AG04450 (cell line): ENCODE data around the gene SYT17. TPM values are rescaled to one million over a fixed set of nuclear protein-coding genes. Genes with fewer than 3 reads are reported as not detected.

ENCODE experiments used
- CTCF ChIA-PET: fragments of 300-600, 350-600 bp; formaldehyde crosslinking; extraction: SDS; loops from one replicate; lab custom pipeline; 2022; ENCODE audit warnings: antibody characterized with exemption, inconsistent platforms; lab: Charles Lee
- POLR2A ChIA-PET: fragments of 350-600 bp; formaldehyde crosslinking; extraction: SDS; loops from one replicate; lab custom pipeline; 2021; ENCODE audit warnings: antibody characterized with exemption, inconsistent platforms; lab: Yijun Ruan, JAX
- DNase-seq: peaks from one replicate; pipeline ENCODE4 v3.0.0-alpha.2; 2011; ENCODE audit warnings: low read depth, low spot score
- H3K27ac ChIP-seq: one replicate; pipeline ENCODE4 v1.5.1; 2012; ENCODE audit warnings: low read depth, low read length, control low read depth
- H3K27me3 ChIP-seq: one replicate; pipeline ENCODE4 v1.6.0; 2012; ENCODE audit warnings: low read length; ENCODE audit not compliant: control insufficient read depth, insufficient read depth
- H3K4me3 ChIP-seq: 2 replicates; pipeline ENCODE4 v1.5.1; 2011; ENCODE audit warnings: mild to moderate bottlenecking, low read depth, low read length, control low read depth
- H3K9me3 ChIP-seq: 2 replicates; pipeline ENCODE4 v1.5.1; 2012; ENCODE audit warnings: low read length; ENCODE audit not compliant: control insufficient read depth, insufficient read depth
- polyA minus RNA-seq: library from RNA; depleted of rRNA, polyadenylated mRNA; stranded (reverse); fragments of >200 nt; gene quantifications from 2 replicates; pipeline ENCODE4 v1.2.3, GENCODE V29; 2011; rRNA and poly(A)+ RNA removed
- polyA plus RNA-seq: library from polyadenylated mRNA; depleted of rRNA; stranded (reverse); fragments of >200 nt; gene quantifications from 2 replicates; pipeline ENCODE4 v1.2.3, GENCODE V29; 2011; rRNA removed
- TF ChIP-seq, protein P1 (sequence below): IDR thresholded peaks from 2 replicates; pipeline ENCODE4 v1.5.1; 2011; ENCODE audit warnings: low read depth, low read length, control low read depth, inconsistent platforms

The SYT17 gene, protein sequence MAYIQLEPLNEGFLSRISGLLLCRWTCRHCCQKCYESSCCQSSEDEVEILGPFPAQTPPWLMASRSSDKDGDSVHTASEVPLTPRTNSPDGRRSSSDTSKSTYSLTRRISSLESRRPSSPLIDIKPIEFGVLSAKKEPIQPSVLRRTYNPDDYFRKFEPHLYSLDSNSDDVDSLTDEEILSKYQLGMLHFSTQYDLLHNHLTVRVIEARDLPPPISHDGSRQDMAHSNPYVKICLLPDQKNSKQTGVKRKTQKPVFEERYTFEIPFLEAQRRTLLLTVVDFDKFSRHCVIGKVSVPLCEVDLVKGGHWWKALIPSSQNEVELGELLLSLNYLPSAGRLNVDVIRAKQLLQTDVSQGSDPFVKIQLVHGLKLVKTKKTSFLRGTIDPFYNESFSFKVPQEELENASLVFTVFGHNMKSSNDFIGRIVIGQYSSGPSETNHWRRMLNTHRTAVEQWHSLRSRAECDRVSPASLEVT
- polyA plus RNA-seq (0.21 and 0.27 TPM in 2 replicates), polyA minus RNA-seq (0.87 TPM in 1 of 2 replicates, not detected in the other)

GRCh38 chr16:19167710-19168370 is at the start of gene SYT17:
Gene SYT17, plus strand, starts transcription at chr16:19168240. Its CDS starts 407 bp downstream, at chr16:19168647.
- peak within 1 kb of the TSS; percentile 42 for H3K4me3 ChIP-seq
- POLR2A ChIA-PET: no interaction called here

GRCh38 chr16:19118938-19119431 is 49.1 kb upstream of the SYT17 start:
- H3K9me3 ChIP-seq: peaks cover 14% of the 10 kb centered on the region; the same call in 1 of the 2 replicates
- peak overlapping the region; percentile 65 for H3K4me3 ChIP-seq
- POLR2A ChIA-PET: interaction anchor here (0.6 to 1.5 kb wide), 3 partner anchors 9 to 20 kb away, joined by 4 to 6 read pairs (median 4); no protein-coding TSS in a partner anchor
- DNase-seq: peak; percentile 78
- CTCF ChIA-PET: interaction anchor here (0.6 to 3.6 kb wide), 5 partner anchors 18 to 383 kb away, joined by 3 to 32 read pairs (median 4); no protein-coding TSS in a partner anchor
- peak overlapping the region; percentile 95 for H3K27ac ChIP-seq
- TF ChIP-seq, protein P1, sequence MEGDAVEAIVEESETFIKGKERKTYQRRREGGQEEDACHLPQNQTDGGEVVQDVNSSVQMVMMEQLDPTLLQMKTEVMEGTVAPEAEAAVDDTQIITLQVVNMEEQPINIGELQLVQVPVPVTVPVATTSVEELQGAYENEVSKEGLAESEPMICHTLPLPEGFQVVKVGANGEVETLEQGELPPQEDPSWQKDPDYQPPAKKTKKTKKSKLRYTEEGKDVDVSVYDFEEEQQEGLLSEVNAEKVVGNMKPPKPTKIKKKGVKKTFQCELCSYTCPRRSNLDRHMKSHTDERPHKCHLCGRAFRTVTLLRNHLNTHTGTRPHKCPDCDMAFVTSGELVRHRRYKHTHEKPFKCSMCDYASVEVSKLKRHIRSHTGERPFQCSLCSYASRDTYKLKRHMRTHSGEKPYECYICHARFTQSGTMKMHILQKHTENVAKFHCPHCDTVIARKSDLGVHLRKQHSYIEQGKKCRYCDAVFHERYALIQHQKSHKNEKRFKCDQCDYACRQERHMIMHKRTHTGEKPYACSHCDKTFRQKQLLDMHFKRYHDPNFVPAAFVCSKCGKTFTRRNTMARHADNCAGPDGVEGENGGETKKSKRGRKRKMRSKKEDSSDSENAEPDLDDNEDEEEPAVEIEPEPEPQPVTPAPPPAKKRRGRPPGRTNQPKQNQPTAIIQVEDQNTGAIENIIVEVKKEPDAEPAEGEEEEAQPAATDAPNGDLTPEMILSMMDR: no peak
- no peaks in the 10 kb centered on the region for H3K27me3 ChIP-seq

More at GRCh38 chr16:19167710-19168370, at the start of gene SYT17:
- CTCF ChIA-PET: no interaction called here
- H3K27ac ChIP-seq: no peak within 1 kb of the TSS
- DNase-seq: no peak
- no peaks in the 10 kb centered on the region; the same call in 1 of the 2 replicates for H3K9me3 ChIP-seq
- H3K27me3 ChIP-seq: peaks cover 30% of the 10 kb centered on the region
- TF ChIP-seq, protein P1: peak; percentile 53

GRCh38 chr16:19119564-19119963 is 48.5 kb upstream of the SYT17 start:
- DNase-seq: peak; percentile 38
- CTCF ChIA-PET: interaction anchor here (0.6 to 3.6 kb wide), 5 partner anchors 18 to 383 kb away, joined by 3 to 32 read pairs (median 4); no protein-coding TSS in a partner anchor
- Histone ChIP-seq H3K9me3 (peaks cover 13% of the 10 kb centered on the region; the same call in 1 of the 2 replicates), H3K27ac (peak overlapping the region; percentile 95), H3K27me3 (no peaks in the 10 kb centered on the region), H3K4me3 (peak overlapping the region; percentile 65)
- POLR2A ChIA-PET: interaction anchor here (0.6 to 1.5 kb wide), 5 partner anchors 11 to 35 kb away, joined by 3 to 6 read pairs (median 4); no protein-coding TSS in a partner anchor
- TF ChIP-seq, protein P1: no peak

- peaks cover 6% of the 10 kb centered on the region for H3K9me3 ChIP-seq
- H3K27ac ChIP-seq: no peak overlapping the region
- ChIA-PET POLR2A (no interaction called here), CTCF (no interaction called here)
- H3K27me3 ChIP-seq: no peaks in the 10 kb centered on the region
- no peak for DNase-seq
- TF ChIP-seq, protein P1: no peak
- no peak overlapping the region for H3K4me3 ChIP-seq
These were observed 44.4 kb upstream of the SYT17 start for GRCh38 chr16:19123535-19124178.
